Measurements from ENCODE around the gene NOS1AP. TPM values are rescaled to one million over a fixed set of nuclear protein-coding genes. Genes with fewer than 3 reads are reported as not detected.

NOS1AP gene
- total RNA-seq, 2 donors from 2014 or later = 0.13 TPM; not detected in 1

DNA sequence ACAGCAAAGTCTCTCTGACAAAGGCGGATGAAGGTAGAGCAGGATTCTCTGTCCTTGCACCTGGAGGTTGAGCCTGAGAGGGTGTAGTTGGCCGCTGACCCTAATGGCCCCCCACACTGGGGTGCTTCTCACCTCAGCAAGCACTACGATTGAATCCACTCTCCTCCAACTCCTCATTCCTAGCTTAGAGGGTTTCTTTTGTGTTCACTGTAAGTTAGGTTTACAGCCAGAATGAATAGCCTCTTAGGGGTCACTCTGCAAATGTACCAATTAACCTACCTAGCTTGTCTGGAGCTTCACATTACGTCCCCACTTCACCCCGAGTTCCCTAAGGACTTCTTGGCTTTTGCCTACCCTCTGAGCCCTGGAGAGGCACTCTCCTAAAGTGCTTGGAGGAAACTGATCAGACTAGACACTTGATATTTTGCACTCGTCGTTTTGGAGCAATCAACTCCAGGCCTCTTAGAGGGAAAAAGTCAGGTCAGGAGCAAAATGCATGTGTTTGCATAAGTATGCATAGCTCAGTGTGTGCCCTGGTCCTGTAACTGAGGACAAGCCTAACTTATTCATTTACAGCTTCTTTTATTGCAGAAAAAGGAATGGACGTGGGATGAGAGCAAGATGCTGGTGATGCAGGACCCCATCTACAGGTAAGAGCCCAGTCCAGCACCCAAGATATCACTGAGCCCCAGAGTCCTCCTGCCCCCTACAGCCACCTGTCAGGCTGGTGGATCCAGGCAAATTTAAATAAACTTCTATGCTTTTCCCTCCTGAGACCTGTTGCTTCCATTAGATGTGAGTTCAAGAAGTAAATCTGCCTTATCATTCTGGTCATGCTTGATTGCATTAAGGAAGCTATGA lies 230.8 kb downstream of the NOS1AP start:
- Mint-ChIP-seq H3K4me3 (no peak overlapping the region), H3K36me3 (ENCODE audit: low read depth) (no peaks in the 10 kb centered on the region), H3K27me3 (peaks cover 37% of the 10 kb centered on the region), H3K4me1 (no peaks in the 10 kb centered on the region), H3K9me3 (no peaks in the 10 kb centered on the region), H3K27ac (no peak overlapping the region)
- ATAC-seq (replicated peaks) = no peak

DNA sequence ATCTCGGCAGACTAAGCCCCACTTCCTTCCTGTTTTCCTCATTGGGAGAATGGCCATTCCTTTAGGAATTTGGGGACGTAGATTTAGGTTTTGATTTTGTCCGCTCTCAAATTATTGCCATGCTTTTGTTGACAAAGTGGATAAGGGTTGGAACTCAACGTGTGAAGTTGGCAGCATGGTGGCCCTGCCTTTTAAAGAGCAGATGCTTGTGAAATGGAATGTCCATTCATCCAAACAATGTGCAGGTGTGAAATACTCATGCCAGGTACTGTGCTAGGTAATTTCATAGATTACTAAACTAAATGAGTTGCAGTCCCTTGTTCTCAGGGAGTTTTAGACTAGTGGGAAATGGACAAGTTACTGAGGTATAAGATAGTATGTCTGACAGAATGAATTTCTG lies 232.2 kb downstream of the NOS1AP start:
- Mint-ChIP-seq H3K9me3 (no peaks in the 10 kb centered on the region), H3K4me1 (no peaks in the 10 kb centered on the region), H3K36me3 (ENCODE audit: low read depth) (no peaks in the 10 kb centered on the region), H3K27ac (no peak overlapping the region), H3K27me3 (peaks cover 33% of the 10 kb centered on the region), H3K4me3 (no peak overlapping the region)
- ATAC-seq (replicated peaks) = no peak

DNA sequence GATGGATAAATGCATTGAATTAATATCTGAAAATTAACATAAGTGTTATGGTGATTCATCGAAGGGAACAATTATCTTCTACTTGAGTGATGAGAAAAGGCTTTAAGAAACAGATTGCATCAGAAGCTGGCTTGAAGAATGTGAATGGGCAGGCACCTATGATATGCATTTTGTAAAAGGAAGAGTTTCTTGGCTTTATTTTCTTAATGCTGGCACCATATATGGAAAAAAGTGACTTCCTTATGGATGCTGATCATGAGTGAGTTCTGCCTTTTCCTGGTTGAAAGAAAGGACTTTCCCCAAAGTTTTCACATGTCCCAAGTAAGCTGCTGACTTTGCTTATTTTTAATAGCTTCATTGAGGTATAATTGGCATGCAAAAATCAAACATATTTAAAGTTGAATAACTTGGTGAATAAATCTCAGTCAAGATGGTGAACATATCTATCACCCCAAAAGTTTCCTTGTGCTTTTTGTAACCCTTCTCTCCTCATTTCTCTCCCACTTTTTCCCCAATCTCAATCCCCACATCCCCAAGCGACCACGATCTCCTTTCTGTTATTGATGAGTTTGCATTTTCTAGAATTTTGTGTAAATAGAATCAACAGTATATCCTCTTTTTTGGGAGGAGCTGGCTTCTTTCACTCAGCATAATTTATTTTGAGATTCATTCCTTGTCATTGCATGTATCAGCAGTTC lies 233.0 kb downstream of the NOS1AP start:
- peaks cover 3% of the 10 kb centered on the region for H3K9me3 Mint-ChIP-seq
- H3K27ac Mint-ChIP-seq = no peak overlapping the region
- H3K4me3 Mint-ChIP-seq = no peak overlapping the region
- peaks cover 30% of the 10 kb centered on the region for H3K27me3 Mint-ChIP-seq
- H3K36me3 Mint-ChIP-seq (ENCODE audit: low read depth) = no peaks in the 10 kb centered on the region
- no peaks in the 10 kb centered on the region for H3K4me1 Mint-ChIP-seq
- no peak for ATAC-seq (replicated peaks)

DNA sequence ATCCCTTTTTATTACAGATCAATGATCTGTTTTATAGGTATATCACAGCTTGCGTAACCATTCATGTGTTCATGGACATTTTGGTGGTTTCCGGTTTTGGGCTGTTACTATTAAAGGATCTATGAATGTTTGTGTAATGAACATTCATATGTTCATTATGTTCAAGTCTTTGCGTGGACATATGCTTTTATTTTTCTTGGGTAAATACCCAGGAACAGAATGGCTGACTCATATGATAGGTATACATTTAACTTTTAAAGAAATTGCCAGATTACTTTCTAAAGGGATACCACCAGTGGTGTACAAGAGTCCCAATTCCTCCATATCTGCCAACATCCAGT lies 233.5 kb downstream of the NOS1AP start:
- Mint-ChIP-seq H3K9me3 (peaks cover 4% of the 10 kb centered on the region), H3K27me3 (peaks cover 28% of the 10 kb centered on the region), H3K27ac (no peak overlapping the region), H3K4me1 (no peaks in the 10 kb centered on the region), H3K4me3 (no peak overlapping the region), H3K36me3 (ENCODE audit: low read depth) (no peaks in the 10 kb centered on the region)
- ATAC-seq (replicated peaks) = no peak

DNA sequence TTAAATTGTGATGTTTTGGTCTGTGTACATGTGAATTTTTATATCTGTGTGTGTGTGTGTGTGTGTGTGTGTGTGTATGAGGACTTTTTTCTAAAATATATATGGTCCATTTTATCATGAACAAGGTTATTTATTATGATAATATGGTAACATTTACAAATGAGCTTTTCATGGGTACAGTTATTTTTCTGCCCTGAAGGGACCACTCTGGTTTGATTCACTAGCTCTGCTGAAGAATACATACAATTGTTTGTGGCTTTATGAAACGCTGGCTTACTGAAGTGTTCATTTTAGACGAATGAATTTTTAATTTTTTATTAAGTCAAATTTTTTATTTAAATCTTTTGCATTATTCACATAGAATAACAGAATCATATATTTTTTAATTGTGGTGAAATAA lies 235.2 kb downstream of the NOS1AP start:
- Mint-ChIP-seq H3K4me3 (no peak overlapping the region), H3K27ac (no peak overlapping the region), H3K4me1 (no peaks in the 10 kb centered on the region), H3K36me3 (ENCODE audit: low read depth) (no peaks in the 10 kb centered on the region), H3K9me3 (peaks cover 7% of the 10 kb centered on the region), H3K27me3 (peaks cover 20% of the 10 kb centered on the region)
- ATAC-seq (replicated peaks) = no peak

DNA sequence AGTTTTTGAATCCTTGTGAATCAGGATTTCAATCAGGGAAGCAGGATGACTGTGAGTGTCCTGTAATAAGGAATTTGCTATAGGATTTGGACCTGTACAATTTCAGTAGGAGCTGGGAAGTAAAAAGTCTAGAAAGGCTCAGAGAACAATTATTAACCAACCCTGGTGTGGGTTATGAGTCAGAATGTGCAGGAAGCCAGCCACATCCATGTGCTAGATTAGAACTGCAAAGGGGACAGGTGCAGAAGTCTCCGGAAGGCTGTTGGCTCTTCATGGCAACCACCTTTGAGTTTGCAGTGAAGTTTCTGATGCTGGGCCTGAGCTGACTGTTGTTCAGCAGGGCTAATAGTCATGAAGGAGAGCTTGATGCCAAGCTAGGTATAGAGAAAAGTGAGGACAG lies 236.5 kb downstream of the NOS1AP start:
- H3K36me3 Mint-ChIP-seq (ENCODE audit: low read depth) = no peaks in the 10 kb centered on the region
- no peaks in the 10 kb centered on the region for H3K4me1 Mint-ChIP-seq
- H3K4me3 Mint-ChIP-seq = no peak overlapping the region
- no peak for ATAC-seq (replicated peaks)
- no peak overlapping the region for H3K27ac Mint-ChIP-seq
- H3K27me3 Mint-ChIP-seq = peaks cover 18% of the 10 kb centered on the region
- peaks cover 8% of the 10 kb centered on the region for H3K9me3 Mint-ChIP-seq

DNA sequence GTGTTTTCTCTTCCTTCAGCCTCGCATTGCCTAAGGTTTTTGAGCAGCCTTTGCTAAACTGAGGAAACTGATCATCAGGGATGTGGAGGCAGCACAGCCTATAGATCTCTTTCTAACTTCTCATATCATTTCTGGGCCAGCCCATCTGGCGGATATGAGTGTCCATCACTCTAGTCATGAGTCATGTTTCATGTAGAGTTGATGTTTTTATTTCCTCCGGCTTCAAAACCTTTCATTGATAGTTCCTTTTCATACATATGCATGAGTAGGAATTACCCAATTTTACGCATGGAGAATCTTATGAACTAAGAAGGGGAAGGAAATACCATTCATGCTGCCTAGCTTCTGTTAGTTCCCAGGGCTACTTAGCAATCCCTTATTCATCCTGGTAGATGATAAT lies 240.8 kb downstream of the NOS1AP start:
- no peak for ATAC-seq (replicated peaks)
- no peaks in the 10 kb centered on the region for H3K4me1 Mint-ChIP-seq
- H3K36me3 Mint-ChIP-seq (ENCODE audit: low read depth) = no peaks in the 10 kb centered on the region
- H3K27me3 Mint-ChIP-seq = peaks cover 14% of the 10 kb centered on the region
- H3K9me3 Mint-ChIP-seq = peaks cover 11% of the 10 kb centered on the region
- H3K4me3 Mint-ChIP-seq = no peak overlapping the region
- H3K27ac Mint-ChIP-seq = no peak overlapping the region

DNA sequence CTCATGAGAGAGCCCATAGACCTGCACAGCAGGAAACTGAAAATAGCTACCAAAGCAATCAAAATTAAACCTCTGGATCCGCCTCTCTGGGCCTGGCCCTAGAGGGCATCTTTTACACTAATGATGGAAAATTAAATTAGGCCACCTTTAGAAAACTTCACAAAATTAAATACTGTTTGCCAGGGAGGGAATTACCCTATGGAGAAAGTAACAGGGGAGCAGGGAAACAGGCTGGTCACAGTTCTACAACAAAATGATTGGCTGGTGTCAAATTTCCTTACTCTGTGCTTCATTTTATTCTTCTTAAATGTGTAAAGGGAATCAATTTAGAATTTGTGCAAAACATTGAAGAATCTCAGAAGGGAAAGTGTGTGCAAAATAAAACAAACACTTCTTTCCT lies 244.7 kb downstream of the NOS1AP start:
- Mint-ChIP-seq H3K36me3 (ENCODE audit: low read depth) (no peaks in the 10 kb centered on the region), H3K9me3 (peaks cover 5% of the 10 kb centered on the region), H3K27me3 (peaks cover 23% of the 10 kb centered on the region), H3K27ac (no peak overlapping the region), H3K4me1 (no peaks in the 10 kb centered on the region), H3K4me3 (no peak overlapping the region)
- ATAC-seq (replicated peaks) = no peak

DNA sequence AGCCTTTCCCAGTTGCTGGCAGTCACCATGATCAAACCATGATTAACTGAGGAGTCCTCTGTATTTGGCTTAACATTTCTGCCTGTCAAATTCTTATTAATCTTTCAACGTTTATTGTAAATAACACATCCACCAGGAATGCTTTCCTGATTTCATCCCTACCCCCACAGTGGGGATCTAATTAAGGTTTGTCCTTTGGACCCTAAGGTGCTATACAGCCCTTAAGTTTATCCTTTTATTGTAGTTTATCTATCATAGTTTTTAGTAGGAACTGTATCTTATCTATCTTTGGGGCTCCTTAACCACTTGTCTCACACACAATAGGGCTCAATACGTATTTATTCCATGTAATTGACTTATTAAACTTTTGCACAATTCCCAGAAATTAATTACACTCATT lies 246.2 kb downstream of the NOS1AP start:
- no peaks in the 10 kb centered on the region for H3K36me3 Mint-ChIP-seq (ENCODE audit: low read depth)
- H3K27ac Mint-ChIP-seq = no peak overlapping the region
- no peaks in the 10 kb centered on the region for H3K4me1 Mint-ChIP-seq
- no peak overlapping the region for H3K4me3 Mint-ChIP-seq
- no peak for ATAC-seq (replicated peaks)
- H3K9me3 Mint-ChIP-seq = peaks cover 5% of the 10 kb centered on the region
- peaks cover 32% of the 10 kb centered on the region for H3K27me3 Mint-ChIP-seq

DNA sequence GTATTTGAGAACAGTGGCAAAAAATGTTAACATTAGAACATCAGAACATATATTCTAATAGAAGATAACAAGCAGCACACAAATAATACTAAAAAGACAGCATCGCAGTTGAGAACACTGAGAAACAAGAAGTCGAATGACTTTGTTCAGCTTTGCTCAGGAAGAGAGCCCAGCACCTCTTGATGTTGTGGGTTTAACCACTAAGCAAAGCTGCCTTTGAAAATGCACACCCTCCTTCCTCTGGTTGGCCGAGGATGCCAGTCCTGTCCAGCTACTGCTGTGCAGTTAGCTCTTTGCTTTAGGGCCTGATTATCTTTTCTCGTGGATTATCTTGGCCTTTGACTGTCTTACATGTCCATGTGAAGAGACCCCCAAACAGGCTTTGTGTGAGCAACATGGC lies 246.7 kb downstream of the NOS1AP start:
- H3K36me3 Mint-ChIP-seq (ENCODE audit: low read depth) = no peaks in the 10 kb centered on the region
- ATAC-seq (replicated peaks) = no peak
- no peaks in the 10 kb centered on the region for H3K4me1 Mint-ChIP-seq
- peaks cover 1% of the 10 kb centered on the region for H3K9me3 Mint-ChIP-seq
- no peak overlapping the region for H3K4me3 Mint-ChIP-seq
- H3K27ac Mint-ChIP-seq = no peak overlapping the region
- peaks cover 27% of the 10 kb centered on the region for H3K27me3 Mint-ChIP-seq

DNA sequence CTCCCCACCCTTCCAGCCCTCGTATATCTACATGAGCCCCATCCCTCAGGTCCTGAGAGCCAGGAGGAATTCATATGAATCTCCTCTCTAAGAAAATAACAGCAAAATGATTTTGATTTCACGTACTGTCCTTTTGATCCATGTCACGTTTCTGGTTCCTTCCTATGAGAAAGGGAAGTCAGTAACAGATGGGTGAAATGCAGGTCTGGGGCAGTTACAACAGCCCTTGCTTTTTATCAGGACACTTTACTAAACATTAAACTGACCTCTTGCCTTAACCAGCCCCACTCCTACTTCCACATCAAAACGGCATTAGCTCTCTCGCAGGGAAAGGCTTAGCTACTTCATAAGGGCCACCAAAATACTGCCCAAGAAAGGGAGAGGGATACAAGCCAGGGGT lies 248.1 kb downstream of the NOS1AP start:
- no peak for ATAC-seq (replicated peaks)
- H3K27me3 Mint-ChIP-seq = peaks cover 25% of the 10 kb centered on the region
- H3K9me3 Mint-ChIP-seq = no peaks in the 10 kb centered on the region
- no peaks in the 10 kb centered on the region for H3K36me3 Mint-ChIP-seq (ENCODE audit: low read depth)
- H3K4me3 Mint-ChIP-seq = no peak overlapping the region
- no peaks in the 10 kb centered on the region for H3K4me1 Mint-ChIP-seq
- H3K27ac Mint-ChIP-seq = no peak overlapping the region

DNA sequence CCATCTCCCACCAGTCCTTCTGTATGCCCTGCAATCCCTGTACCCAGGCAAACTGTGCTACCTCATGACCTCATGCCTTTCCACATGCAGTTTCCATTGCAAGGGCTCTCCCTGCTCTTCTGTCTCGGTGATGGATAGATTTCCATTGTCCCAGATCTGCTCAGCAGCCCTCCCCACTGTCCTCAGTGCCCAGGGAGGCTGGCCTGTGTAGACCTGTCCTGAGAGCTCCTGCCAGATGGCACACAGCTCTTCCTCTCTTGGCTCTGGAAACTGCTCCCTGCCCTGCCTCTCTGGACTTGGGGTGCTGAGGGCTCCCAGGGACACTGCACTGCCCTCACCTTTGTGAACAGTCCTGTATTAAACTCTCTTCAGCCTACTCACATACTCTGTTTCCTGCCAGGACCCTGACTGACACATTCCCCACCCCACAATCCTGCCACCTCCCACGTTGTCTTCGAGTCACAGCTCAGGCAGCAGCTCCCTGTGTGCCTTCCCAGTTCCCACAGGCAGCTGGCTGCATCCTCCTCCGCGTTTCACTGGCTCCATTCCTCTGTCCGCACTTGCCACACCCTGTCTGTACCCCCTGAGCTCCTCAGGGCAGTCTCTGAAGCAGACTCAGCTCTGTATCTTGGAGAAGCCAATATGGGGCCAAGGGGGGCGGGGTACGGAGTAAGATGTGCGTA lies 250.1 kb downstream of the NOS1AP start:
- H3K27me3 Mint-ChIP-seq = peaks cover 22% of the 10 kb centered on the region
- H3K9me3 Mint-ChIP-seq = no peaks in the 10 kb centered on the region
- no peak overlapping the region for H3K27ac Mint-ChIP-seq
- no peak for ATAC-seq (replicated peaks)
- H3K4me3 Mint-ChIP-seq = no peak overlapping the region
- H3K36me3 Mint-ChIP-seq (ENCODE audit: low read depth) = no peaks in the 10 kb centered on the region
- no peaks in the 10 kb centered on the region for H3K4me1 Mint-ChIP-seq

DNA sequence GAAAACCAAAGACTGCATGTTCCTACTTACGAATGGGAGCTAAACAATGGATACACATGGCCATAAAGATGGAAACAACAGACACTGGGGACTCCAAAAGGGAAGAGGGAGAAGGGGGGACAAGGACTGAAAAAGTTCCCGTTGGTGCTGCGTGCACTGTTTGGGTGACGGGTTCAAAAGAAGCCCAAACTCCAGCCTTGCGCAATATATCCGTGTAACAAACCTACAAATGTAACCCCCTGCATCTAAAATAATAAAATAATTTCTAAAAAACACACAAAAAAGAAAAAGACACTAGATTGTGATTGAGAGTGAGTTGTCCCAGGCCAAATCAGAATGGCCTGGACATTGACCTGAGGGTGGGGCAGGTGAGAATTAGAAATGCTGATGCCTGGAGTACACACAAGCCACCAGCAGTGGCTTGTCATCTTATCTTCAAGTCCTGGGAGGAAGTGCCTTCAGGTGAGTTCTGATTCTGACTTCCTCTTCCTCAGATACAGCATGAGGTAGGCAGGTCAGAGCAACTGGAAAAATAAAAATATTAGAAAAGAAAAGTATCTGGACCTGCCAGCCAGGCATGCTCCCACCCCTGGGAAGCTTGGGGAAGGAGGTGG lies 252.4 kb downstream of the NOS1AP start:
- no peak overlapping the region for H3K4me3 Mint-ChIP-seq
- no peaks in the 10 kb centered on the region for H3K9me3 Mint-ChIP-seq
- H3K27ac Mint-ChIP-seq = no peak overlapping the region
- peaks cover 25% of the 10 kb centered on the region for H3K27me3 Mint-ChIP-seq
- H3K4me1 Mint-ChIP-seq = no peaks in the 10 kb centered on the region
- ATAC-seq (replicated peaks) = no peak
- H3K36me3 Mint-ChIP-seq (ENCODE audit: low read depth) = no peaks in the 10 kb centered on the region

DNA sequence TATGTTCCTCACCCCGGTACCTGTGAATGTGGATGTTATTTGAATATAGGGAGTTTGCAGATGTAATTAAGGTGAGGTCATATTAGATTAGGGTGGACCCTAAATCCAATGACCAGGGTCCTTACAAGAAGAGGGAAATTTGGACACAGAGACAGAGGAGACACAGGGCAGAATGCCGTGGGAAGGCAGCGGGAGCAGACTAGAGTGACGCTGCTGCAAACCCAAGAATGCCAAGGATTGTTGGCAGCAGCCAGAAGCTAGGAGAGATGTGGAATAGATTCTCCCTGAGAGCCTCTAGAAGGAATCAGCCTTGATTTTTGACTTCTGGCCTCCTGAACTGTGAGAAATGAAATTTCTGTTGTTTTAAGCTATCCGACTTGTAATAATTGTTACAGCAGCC lies 253.5 kb downstream of the NOS1AP start:
- no peaks in the 10 kb centered on the region for H3K9me3 Mint-ChIP-seq
- no peak overlapping the region for H3K27ac Mint-ChIP-seq
- H3K4me1 Mint-ChIP-seq = no peaks in the 10 kb centered on the region
- no peak for ATAC-seq (replicated peaks)
- H3K27me3 Mint-ChIP-seq = peaks cover 23% of the 10 kb centered on the region
- H3K4me3 Mint-ChIP-seq = no peak overlapping the region
- no peaks in the 10 kb centered on the region for H3K36me3 Mint-ChIP-seq (ENCODE audit: low read depth)
